LNCAP (cell line): Measurements from ENCODE around the gene SCP2.

Experiments used
- TF ChIP-seq, protein P1 (sequence below): fragments of 450-650 bp; IDR thresholded peaks from 2 replicates; pipeline ENCODE4 v1.5.1; 2017; ENCODE audit warnings: mild to moderate bottlenecking

Gene SCP2

DNA sequence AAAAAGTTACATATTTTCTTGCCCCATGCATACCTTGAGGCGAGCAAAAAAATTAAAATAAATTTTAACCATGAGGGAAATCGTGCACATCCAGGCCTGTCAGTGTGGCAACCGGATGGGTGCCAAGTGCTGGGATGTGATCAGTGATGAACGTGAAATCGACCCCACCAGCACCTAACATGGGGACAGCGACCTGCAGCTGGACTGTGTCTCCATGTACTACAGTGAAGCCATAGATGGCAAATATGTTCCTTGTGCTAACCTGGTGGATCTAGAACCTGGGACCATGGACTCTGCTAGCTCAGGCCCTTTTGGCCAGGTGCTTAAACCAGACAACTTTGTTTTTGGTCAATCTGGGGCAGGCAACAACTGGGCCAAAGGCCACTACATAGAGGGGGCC lies 67.6 kb downstream of the SCP2 start:
- TF ChIP-seq, protein P1, sequence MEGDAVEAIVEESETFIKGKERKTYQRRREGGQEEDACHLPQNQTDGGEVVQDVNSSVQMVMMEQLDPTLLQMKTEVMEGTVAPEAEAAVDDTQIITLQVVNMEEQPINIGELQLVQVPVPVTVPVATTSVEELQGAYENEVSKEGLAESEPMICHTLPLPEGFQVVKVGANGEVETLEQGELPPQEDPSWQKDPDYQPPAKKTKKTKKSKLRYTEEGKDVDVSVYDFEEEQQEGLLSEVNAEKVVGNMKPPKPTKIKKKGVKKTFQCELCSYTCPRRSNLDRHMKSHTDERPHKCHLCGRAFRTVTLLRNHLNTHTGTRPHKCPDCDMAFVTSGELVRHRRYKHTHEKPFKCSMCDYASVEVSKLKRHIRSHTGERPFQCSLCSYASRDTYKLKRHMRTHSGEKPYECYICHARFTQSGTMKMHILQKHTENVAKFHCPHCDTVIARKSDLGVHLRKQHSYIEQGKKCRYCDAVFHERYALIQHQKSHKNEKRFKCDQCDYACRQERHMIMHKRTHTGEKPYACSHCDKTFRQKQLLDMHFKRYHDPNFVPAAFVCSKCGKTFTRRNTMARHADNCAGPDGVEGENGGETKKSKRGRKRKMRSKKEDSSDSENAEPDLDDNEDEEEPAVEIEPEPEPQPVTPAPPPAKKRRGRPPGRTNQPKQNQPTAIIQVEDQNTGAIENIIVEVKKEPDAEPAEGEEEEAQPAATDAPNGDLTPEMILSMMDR, result no peak

DNA sequence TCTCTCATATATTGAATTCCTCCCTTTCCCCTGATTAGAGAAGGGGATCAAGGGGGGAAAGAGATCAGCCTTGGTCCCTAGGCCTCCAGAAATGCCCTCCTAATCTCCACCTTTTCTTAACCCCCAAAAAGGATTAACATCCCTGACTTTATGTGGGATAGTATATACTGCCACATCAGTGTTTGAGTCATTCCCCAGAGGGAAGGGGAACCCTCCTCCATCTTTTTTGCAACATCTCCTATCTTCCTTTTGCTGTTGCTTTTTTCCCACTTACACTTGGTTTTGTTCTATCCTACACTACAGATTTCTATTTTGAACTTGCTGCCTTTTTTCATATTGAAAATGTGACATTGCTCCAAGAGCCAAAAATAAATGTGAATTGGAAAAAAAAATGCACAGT lies 69.6 kb downstream of the SCP2 start:
- TF ChIP-seq, protein P1, result no peak

DNA sequence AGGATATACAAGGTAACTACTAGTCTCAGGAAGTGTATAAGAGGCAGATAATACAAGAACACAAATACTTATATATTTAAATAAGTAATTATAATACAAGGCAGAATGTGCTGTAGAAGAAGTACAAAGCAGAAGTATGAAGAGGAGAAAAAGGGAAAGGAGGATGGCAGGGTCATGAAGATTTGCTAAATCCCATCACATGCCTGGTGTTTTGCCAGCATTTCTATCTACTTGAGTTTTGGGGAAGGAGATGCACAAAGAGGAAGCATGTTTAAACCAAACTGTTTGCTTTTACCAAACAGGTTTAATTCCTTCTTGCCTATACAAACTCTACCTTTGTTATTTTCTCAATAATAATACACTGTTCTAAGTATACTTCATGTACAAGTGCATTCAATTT lies 74.1 kb downstream of the SCP2 start:
- TF ChIP-seq, protein P1, result no peak

DNA sequence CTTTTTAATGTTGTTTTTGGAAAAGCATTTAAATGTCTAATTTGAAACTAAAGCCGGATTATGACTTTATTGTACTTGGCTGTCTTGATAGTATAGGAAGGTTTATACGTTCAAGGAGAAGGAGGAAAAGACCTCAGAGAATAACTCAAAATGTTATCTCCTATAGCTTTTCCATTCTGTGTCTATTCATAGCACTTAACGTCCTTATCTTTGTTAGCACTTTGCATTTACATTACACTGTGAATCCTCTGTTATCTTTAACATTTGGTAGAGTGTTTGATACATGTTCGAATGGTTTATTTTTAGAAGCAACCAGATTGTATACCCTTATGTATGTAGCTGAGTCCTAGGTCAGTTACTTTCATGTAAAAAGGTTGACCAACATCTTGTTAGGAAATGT lies 84.1 kb downstream of the SCP2 start:
- TF ChIP-seq, protein P1, result no peak

DNA sequence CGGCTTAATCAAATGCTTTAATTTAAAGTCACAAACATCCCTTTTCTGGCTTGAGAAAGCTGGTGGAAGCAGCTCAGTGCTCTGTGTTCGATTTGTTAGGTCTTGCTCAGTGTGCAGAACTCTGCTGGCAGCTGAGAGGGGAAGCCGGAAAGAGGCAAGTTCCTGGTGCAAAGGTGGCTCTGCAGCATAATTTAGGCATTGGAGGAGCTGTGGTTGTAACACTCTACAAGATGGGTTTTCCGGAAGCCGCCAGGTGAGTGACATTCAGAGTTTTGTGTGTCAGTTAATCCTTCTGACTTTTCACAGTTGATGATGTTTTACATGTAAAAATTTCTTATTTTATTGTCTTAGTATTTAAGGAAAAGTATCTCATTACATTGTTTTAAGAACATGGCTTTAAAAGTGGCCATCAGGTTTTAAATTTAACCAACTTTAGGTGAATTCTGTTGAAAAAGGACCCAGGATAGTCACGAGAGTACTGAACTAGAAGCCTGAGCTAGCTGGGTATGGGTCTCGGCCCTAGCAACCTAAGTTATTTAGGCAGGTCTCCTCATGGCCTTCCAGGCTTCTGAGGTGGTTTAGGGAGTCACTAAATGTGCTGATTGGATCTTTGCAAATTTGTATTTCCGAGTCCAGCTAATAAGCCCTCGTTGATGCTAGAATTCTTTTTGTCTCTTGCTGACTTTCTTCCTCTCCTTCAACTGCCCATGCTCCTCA lies 87.9 kb downstream of the SCP2 start:
- TF ChIP-seq, protein P1, result no peak

DNA sequence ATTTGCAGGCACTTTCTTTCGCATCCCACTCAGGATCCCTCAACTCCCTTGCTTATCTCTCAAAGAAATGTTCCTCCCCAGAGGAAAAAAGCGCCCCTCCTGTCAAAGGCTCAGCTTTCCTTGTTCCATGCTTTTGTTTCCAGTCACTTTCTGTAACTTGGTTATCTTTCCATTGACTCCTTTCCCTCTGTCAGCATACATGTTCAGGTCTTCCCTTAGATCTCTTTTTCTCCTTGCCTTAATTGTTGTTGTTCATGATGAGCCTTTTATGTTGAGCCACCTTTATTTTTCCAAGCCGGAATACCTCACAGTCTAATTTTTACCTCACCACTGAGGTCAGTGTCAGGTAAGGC lies 88.4 kb downstream of the SCP2 start:
- TF ChIP-seq, protein P1, result no peak

DNA sequence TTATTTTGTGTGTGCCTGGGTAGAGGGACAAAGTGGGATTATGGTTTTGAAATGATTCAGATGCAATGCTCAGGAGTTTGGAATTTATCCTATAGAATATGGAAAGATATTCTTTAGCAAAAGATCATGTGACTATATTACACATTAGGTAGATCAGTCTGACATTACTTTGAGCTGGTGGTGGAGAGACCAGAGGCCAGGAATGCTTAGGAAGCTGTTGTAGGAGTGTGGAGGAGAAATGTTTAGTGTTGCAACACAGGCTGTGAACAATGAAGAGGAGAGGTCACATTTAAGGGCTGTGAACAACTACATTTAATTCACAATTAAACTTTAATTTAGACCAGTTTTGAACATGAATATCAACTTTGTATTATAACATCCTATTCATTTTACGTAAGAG lies 89.6 kb downstream of the SCP2 start:
- TF ChIP-seq, protein P1, result no peak

DNA sequence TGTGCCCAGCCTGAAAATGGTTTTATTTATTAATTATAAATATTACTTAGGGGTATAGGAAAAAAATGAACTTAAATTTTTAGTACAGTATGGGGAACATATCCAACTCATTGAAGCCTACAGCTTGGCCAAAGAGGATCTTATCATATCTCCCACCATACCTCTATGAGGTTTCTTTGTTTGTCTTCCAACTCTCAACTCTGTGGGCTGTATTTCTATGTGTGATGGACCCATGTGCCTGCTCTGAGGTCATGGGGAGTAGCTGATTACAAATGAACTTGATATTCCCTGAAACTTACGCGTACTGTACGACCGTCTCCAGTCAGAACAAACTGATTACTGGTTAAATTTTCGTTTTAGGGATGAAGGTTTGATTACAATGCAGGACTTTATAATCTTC lies 93.5 kb downstream of the SCP2 start:
- TF ChIP-seq, protein P1, result no peak
